ENCODE results near the gene TANGO2. TPM values are rescaled to one million over a fixed set of nuclear protein-coding genes. Genes with fewer than 3 reads are reported as not detected.
A peak's percentile ranks its signal among the peaks of the same experiment; 100 is the strongest.

TANGO2 gene
- total and polyA plus RNA-seq, 9 of the 15 experiments (the other 6 are each of a cell fraction or from before 2014, with no cell fraction given): 15.5 to 94.9 (median 70.1) TPM

DNA sequence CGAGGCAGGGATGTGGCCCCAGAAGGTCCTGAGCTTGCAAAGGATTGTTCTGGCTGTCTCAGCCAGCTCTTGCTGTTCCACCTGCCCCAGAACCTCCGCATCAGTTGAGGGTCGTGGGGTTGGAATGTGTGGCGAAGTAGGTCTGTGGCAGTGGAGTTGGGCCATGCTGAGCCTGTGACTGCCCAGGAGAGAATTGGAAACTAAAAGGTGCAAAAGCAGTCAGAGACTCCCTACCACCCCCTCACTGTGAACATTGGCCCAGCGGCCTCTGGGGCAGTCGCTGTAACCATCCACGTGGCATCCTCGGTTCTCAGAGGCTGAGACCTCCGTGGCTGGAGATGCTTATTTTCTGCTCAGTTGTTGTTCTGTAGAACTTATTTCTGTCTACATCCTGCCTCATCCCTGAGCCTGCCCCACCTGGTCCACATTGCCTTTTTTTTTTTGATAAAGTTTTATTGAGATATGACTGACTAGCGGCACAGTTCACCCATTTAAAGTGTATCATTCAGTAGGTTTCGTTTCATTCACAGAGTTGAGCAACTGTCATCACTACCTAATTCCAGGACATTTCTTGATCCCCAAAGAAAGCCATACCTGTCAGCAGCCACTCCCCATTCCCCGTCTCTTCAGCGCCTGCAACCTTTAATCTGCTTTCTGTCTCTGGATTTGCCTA, 36.8 kb downstream of the TANGO2 start (continued):
- TF ChIP-seq, protein P1, sequence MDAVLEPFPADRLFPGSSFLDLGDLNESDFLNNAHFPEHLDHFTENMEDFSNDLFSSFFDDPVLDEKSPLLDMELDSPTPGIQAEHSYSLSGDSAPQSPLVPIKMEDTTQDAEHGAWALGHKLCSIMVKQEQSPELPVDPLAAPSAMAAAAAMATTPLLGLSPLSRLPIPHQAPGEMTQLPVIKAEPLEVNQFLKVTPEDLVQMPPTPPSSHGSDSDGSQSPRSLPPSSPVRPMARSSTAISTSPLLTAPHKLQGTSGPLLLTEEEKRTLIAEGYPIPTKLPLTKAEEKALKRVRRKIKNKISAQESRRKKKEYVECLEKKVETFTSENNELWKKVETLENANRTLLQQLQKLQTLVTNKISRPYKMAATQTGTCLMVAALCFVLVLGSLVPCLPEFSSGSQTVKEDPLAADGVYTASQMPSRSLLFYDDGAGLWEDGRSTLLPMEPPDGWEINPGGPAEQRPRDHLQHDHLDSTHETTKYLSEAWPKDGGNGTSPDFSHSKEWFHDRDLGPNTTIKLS (IDR thresholded peaks at IDR 0.05; ENCODE audit: borderline replicate concordance, low read depth): 0 out of 2 replicates have a peak, but pooled peaks have one; percentile 18
- 0 out of 2 replicates have a peak, but pooled peaks have one; percentile 44 for TF ChIP-seq ZNF57 (CRISPR knock-in tag; IDR thresholded peaks at IDR 0.05)
- no peak for TF ChIP-seq PPARD (CRISPR knock-in tag; IDR thresholded peaks at IDR 0.05)
- TF ChIP-seq, protein P2, sequence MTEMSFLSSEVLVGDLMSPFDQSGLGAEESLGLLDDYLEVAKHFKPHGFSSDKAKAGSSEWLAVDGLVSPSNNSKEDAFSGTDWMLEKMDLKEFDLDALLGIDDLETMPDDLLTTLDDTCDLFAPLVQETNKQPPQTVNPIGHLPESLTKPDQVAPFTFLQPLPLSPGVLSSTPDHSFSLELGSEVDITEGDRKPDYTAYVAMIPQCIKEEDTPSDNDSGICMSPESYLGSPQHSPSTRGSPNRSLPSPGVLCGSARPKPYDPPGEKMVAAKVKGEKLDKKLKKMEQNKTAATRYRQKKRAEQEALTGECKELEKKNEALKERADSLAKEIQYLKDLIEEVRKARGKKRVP (CRISPR knock-in tag; IDR thresholded peaks at IDR 0.05): no peak
- peak; percentile 20; the same call in 1 of the 2 replicates for TF ChIP-seq MYC (IDR thresholded peaks at IDR 0.05; ENCODE audit: low read depth, low read length)
- TF ChIP-seq MYC (CRISPR knock-in tag; IDR thresholded peaks at IDR 0.05; ENCODE audit: borderline replicate concordance, low read depth): no peak
- no peak for TF ChIP-seq PHTF2 (CRISPR knock-in tag; IDR thresholded peaks at IDR 0.05)
- TF ChIP-seq CHD1 (IDR thresholded peaks at IDR 0.05; ENCODE audit: low read length): no peak
- TF ChIP-seq RBM17 (IDR thresholded peaks at IDR 0.05; ENCODE audit: borderline replicate concordance, low read depth, low read length): no peak
- TF ChIP-seq ZNF41 (CRISPR knock-in tag; conservative IDR thresholded peaks at IDR 0.05): 0 out of 2 replicates have a peak, but pooled peaks have one; percentile 8
- TF ChIP-seq ZNF324 (CRISPR knock-in tag; IDR thresholded peaks at IDR 0.05): peak; percentile 5; the same call in 1 of the 2 replicates
- 0 out of 2 replicates have a peak, but pooled peaks have one; percentile 45 for TF ChIP-seq ILK (tag; IDR thresholded peaks at IDR 0.05; ENCODE audit: borderline replicate concordance, low read depth)
- TF ChIP-seq ZBTB17 (CRISPR knock-in tag; IDR thresholded peaks at IDR 0.05): 0 out of 2 replicates have a peak, but pooled peaks have one; percentile 51
- TF ChIP-seq, protein P3, sequence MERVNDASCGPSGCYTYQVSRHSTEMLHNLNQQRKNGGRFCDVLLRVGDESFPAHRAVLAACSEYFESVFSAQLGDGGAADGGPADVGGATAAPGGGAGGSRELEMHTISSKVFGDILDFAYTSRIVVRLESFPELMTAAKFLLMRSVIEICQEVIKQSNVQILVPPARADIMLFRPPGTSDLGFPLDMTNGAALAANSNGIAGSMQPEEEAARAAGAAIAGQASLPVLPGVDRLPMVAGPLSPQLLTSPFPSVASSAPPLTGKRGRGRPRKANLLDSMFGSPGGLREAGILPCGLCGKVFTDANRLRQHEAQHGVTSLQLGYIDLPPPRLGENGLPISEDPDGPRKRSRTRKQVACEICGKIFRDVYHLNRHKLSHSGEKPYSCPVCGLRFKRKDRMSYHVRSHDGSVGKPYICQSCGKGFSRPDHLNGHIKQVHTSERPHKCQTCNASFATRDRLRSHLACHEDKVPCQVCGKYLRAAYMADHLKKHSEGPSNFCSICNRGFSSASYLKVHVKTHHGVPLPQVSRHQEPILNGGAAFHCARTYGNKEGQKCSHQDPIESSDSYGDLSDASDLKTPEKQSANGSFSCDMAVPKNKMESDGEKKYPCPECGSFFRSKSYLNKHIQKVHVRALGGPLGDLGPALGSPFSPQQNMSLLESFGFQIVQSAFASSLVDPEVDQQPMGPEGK (CRISPR knock-in tag; IDR thresholded peaks at IDR 0.05; ENCODE audit: borderline replicate concordance): no peak
- peak; percentile 25 for TF ChIP-seq MEIS2 (IDR thresholded peaks at IDR 0.05; ENCODE audit: partially characterized antibody)
- TF ChIP-seq PHB (CRISPR knock-in tag; IDR thresholded peaks at IDR 0.05): peak; percentile 94; the same call in 1 of the 2 replicates
- TF ChIP-seq NCOA6 (IDR thresholded peaks at IDR 0.05): no peak
- TF ChIP-seq MTF1 (CRISPR knock-in tag; IDR thresholded peaks at IDR 0.05; ENCODE audit: borderline replicate concordance): peak; percentile 75; the same call in 1 of the 2 replicates
- no peak for TF ChIP-seq ZC3H11A (IDR thresholded peaks at IDR 0.05; ENCODE audit: low read depth, low read length)
- TF ChIP-seq LCOR (CRISPR knock-in tag; IDR thresholded peaks at IDR 0.05): no peak
- TF ChIP-seq, protein P4, sequence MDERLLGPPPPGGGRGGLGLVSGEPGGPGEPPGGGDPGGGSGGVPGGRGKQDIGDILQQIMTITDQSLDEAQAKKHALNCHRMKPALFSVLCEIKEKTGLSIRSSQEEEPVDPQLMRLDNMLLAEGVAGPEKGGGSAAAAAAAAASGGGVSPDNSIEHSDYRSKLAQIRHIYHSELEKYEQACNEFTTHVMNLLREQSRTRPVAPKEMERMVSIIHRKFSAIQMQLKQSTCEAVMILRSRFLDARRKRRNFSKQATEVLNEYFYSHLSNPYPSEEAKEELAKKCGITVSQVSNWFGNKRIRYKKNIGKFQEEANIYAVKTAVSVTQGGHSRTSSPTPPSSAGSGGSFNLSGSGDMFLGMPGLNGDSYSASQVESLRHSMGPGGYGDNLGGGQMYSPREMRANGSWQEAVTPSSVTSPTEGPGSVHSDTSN (CRISPR knock-in tag; IDR thresholded peaks at IDR 0.05; ENCODE audit: low read depth): no peak
- TF ChIP-seq, protein P4 (tag; conservative IDR thresholded peaks at IDR 0.05; ENCODE audit: low read depth): 0 out of 2 replicates have a peak, but pooled peaks have one; percentile 16

Data from K562 (cell line).